ENCODE data around the gene TRIM60. TPM values are rescaled to one million over a fixed set of nuclear protein-coding genes. Genes with fewer than 3 reads are reported as not detected.
"Not testable (repeated sequence)": the region's sequence is repeated elsewhere in the genome, so short reads cannot be mapped to it uniquely, and the experiment has no call there.

TRIM60 gene
- total RNA-seq, 1 donor from 2014 or later, result not detected

DNA sequence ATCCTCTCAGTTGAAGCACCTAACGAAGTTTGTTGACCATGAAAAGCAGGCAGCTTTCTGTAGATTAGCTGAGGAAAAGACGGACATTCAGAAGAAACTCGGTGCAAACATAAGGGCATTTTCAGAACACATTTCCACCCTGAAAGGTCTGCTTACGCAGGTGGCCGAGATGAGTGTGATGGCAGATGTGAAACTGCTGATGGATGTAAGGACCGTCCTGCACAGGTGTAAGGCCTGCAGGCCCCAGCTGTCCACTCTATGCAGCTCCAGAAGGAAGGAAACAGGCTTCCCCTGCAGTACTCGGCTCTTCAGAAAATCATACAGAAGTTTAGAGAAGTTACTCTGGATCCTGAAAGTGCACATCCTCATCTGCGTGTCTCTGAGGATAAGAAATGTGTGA lies 20.8 kb upstream of the TRIM60 start:
- no peaks in the 10 kb centered on the region for H3K36me3 ChIP-seq (ENCODE audit: control insufficient read depth, insufficient read depth, low read length)
- no peaks in the 10 kb centered on the region for H3K27me3 ChIP-seq (ENCODE audit: control insufficient read depth, insufficient read depth, low read length)
- no peak for FAIRE-seq
- H3K4me3 ChIP-seq (ENCODE audit: low read depth, low read length), result no peak overlapping the region
- TF ChIP-seq, protein P1, sequence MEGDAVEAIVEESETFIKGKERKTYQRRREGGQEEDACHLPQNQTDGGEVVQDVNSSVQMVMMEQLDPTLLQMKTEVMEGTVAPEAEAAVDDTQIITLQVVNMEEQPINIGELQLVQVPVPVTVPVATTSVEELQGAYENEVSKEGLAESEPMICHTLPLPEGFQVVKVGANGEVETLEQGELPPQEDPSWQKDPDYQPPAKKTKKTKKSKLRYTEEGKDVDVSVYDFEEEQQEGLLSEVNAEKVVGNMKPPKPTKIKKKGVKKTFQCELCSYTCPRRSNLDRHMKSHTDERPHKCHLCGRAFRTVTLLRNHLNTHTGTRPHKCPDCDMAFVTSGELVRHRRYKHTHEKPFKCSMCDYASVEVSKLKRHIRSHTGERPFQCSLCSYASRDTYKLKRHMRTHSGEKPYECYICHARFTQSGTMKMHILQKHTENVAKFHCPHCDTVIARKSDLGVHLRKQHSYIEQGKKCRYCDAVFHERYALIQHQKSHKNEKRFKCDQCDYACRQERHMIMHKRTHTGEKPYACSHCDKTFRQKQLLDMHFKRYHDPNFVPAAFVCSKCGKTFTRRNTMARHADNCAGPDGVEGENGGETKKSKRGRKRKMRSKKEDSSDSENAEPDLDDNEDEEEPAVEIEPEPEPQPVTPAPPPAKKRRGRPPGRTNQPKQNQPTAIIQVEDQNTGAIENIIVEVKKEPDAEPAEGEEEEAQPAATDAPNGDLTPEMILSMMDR (IDR thresholded peaks at IDR 0.05; ENCODE audit: insufficient read depth, low read length, severe bottlenecking), result no peak
- no peak for DNase-seq (ENCODE audit: low read depth)

- Histone ChIP-seq H3K27me3 (ENCODE audit: control insufficient read depth, insufficient read depth, low read length) (no peaks in the 10 kb centered on the region), H3K4me3 (ENCODE audit: low read depth, low read length) (no peak overlapping the region), H3K36me3 (ENCODE audit: control insufficient read depth, insufficient read depth, low read length) (no peaks in the 10 kb centered on the region)
- TF ChIP-seq, protein P1 (IDR thresholded peaks at IDR 0.05; ENCODE audit: insufficient read depth, low read length, severe bottlenecking), result no peak
- DNase-seq (ENCODE audit: low read depth), result no peak
- FAIRE-seq, result no peak
These were observed 20.4 kb upstream of the TRIM60 start for GRCh38 chr4:165011403-165011802.

GRCh38 chr4:165013691-165014090 lies 18.1 kb upstream of the TRIM60 start:
- DNase-seq (ENCODE audit: low read depth) (no peak), FAIRE-seq (no peak)
- Histone ChIP-seq H3K4me3 (ENCODE audit: low read depth, low read length) (no peak overlapping the region), H3K27me3 (ENCODE audit: control insufficient read depth, insufficient read depth, low read length) (no peaks in the 10 kb centered on the region), H3K36me3 (ENCODE audit: control insufficient read depth, insufficient read depth, low read length) (no peaks in the 10 kb centered on the region)
- TF ChIP-seq, protein P1 (IDR thresholded peaks at IDR 0.05; ENCODE audit: insufficient read depth, low read length, severe bottlenecking), result no peak

DNA sequence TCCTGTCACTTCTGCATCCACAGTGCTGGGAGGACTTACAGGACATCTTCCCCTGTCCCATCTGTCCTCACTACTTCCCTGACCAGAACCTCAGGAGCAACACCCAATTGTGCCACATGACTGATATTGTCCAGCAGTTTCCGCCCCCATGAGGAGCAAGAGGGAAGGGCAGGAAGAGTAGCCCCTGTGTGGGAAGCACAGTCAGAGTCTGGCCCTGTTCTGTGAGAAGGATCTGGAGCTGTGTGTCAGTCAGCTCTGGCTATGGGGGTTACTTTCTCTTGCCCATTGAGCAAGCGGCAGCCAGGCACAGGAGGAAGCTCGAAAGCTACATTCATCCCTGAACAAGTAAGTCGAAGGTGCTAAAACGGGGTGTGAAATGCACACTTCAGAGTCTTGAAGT lies 14.8 kb upstream of the TRIM60 start:
- DNase-seq (ENCODE audit: low read depth) (no peak), FAIRE-seq (no peak)
- TF ChIP-seq, protein P1 (IDR thresholded peaks at IDR 0.05; ENCODE audit: insufficient read depth, low read length, severe bottlenecking), result no peak
- H3K4me3 ChIP-seq (ENCODE audit: low read depth, low read length), result no peak overlapping the region
- no peaks in the 10 kb centered on the region for H3K27me3 ChIP-seq (ENCODE audit: control insufficient read depth, insufficient read depth, low read length)
- no peaks in the 10 kb centered on the region for H3K36me3 ChIP-seq (ENCODE audit: control insufficient read depth, insufficient read depth, low read length)

- not testable (repeated sequence) for FAIRE-seq; H3K27me3 ChIP-seq (ENCODE audit: control insufficient read depth, insufficient read depth, low read length); H3K36me3 ChIP-seq (ENCODE audit: control insufficient read depth, insufficient read depth, low read length); H3K4me3 ChIP-seq (ENCODE audit: low read depth, low read length); DNase-seq (ENCODE audit: low read depth)
These were observed 11.8 kb upstream of the TRIM60 start for GRCh38 chr4:165019995-165020394.

- H3K27me3 ChIP-seq (ENCODE audit: control insufficient read depth, insufficient read depth, low read length); DNase-seq (ENCODE audit: low read depth); H3K36me3 ChIP-seq (ENCODE audit: control insufficient read depth, insufficient read depth, low read length); H3K4me3 ChIP-seq (ENCODE audit: low read depth, low read length); FAIRE-seq: not testable (repeated sequence)
These were observed 6.0 kb upstream of the TRIM60 start for GRCh38 chr4:165025782-165026181.

- TF ChIP-seq, protein P1 (IDR thresholded peaks at IDR 0.05; ENCODE audit: insufficient read depth, low read length, severe bottlenecking), result no peak
- FAIRE-seq (no peak), DNase-seq (ENCODE audit: low read depth) (no peak)
- Histone ChIP-seq H3K27me3 (ENCODE audit: control insufficient read depth, insufficient read depth, low read length) (no peaks in the 10 kb centered on the region), H3K4me3 (ENCODE audit: low read depth, low read length) (no peak overlapping the region), H3K36me3 (ENCODE audit: control insufficient read depth, insufficient read depth, low read length) (no peaks in the 10 kb centered on the region)
These were observed 3.9 kb upstream of the TRIM60 start for GRCh38 chr4:165027762-165028402.

All from bronchial epithelial cell (primary cell).